Stimulated activated CD4-positive, alpha-beta T cell treated with anti-CD3 and anti-CD28 coated beads, Interleukin-12 subunit alpha, Interleukin-12 subunit beta, amount 100 ng/mL, for 48 hours (primary cell): Measurements from ENCODE around the gene DCLK2.

Experiments used
- DNase-seq, 3 donors: peaks; one replicate each; pipeline ENCODE4 v3.0.0-alpha.2; 2020; ENCODE audit warnings: low read depth in 2 of 3, low spot score in 1 of 3

The DCLK2 gene

DNA sequence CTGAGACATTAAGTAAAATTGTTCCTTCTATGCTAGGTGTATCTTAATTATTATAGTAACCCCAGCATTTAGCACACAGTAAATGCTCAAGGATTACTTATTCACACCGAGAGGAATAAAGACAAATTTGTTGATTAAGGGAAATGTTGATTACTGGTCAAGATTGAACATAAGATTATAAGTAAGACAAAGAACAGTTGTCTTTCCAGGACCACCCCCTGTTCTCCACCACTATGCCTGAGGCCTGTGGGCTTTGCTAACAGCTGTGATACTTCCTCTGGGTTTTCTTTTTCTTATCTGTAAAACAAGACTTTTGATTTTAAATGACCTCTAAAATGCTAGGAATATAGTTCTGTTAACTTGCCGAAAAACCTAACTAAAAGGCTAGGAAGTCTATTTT, 128.0 kb downstream of the DCLK2 start:
- DNase-seq, result no peak

DNA sequence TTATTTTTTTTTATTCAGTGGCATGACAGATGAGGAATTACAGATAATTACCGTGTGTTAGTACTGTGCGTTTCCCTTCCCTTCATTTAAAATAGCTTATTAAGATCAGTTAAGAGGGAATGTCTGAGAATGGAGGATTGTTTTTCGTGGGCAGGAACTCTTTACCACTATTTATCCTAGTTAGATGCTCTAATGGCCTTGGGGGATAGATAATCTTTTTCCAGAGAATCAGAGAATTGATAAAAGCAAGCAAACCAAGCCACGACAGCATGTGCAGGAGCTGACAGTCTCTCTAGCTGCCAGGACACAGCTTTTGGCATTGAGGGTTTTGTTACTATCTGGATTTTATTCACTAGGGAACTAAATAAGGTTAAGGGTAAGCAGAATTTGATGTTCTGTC, 128.7 kb downstream of the DCLK2 start:
- DNase-seq, result no peak

DNA sequence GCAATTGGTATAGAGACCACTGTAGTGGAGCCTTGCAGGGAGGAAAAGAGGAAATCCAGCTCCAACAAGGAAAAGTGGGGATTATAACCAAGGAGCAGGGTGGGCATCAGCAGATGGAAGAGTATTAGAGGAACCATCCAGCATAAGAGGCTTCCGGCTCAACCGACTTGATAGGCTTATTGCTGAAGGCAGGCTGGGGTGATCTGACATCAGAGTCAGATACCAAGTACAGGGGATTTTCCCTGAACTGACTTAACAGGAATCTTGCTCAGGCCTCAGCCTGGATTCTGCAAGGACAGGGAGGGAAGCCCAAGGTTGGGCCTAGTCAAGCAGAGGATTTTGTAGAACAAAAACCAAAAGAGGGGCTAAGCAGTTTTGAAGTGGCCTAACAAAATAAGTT, 129.6 kb downstream of the DCLK2 start:
- no peak for DNase-seq

DNA sequence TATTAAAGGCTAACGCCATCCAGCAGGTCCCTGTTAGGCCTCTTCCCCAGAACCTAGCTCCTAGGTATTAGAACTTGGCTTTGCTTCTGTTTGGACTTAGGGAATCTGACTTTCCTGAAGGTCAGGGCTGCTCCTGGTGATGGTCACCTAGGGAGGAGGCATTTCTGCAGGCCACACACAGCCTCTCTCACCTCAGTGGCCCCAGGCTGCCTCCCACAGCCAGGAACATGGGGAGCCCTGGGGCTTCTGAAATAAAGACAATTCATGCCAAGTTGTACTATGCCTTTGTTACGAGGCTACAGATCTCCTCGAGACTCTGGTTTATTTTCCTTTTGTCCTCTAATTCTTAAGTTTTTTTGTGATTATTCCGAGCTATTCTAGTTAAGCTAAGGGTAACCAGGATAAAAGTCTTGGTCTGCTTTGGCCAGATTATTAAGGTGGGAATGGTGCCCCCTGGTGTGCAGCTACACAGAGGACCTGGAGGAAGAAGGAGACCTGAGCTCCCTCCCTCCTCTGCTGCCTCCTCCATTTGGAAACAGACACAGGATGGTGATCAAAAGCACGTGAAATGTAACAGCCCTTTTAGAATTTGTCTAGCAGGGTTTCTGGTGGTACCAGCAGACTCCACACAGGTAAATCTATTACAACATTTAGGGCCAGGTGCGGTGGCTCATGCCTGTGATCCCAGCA, 131.0 kb downstream of the DCLK2 start:
- DNase-seq, result peak in 2 of 3 donors; percentile 1 to 5

DNA sequence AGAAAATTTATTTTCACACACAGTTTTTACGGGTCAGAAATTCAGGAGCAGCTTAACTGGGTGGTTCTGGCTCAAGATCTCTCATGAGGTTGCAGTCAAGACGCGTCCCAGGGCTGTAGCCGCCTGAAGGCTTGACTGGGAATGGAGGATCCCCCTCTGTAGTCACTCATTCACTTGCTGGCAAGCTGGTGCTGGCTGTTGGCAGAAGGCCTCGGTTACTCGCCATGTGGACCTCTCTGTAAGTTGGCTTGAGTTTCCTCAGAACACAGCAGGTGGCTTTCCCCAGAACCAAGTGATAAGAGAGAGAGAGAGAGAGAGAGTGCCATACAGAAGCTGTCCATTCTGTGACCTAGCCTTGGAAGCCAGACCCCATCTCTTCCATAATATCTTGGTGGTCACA, 132.8 kb downstream of the DCLK2 start:
- no peak for DNase-seq

DNA sequence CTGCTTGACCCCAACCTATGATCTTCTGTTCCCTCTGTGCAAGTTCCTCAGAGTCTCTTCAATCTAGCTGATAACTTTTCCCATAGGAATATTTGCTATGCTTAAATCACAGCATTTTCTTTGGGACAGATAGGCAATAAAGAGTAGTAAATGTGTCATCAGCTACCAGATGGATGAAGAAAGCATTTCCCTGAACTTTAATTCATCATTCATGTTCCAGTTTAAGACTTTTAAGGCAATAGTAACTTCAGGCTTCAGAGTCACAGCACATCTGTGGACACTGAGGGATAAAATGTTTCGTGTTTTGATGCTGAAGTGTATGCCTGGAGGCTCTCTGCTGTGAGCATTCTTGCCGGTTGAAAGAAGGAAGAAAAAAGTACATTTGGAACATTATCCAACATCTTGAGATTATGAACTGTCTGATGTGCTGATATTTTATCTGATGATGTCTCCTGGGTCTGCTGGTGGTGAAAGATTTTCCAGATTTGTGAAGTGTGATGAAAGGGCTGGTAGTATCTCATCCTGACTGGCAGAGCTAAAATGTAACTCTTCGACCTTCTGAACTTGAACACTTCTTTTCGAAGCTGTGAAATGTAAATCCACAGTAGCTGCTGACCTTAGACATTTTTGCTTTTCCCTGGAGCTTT, 133.7 kb downstream of the DCLK2 start:
- DNase-seq, result no peak

DNA sequence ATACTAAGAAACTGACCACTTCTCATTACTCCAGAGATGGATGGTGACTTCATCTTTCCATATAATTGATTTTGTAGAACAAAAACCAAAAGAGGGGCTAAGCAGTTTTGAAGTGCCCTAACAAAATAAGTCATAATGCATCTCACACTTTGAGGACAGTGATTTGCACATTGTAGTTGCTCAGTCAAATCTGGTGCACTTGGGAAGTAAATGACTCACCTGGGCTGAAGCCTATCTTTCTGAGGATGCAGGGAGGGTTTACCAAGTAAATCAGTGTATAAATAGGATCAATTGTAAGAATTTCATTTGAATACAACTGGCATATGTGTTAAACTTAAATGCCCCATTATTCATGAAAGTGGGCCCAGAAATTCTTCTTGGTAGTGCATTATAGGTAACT, 134.2 kb downstream of the DCLK2 start:
- DNase-seq, result no peak

DNA sequence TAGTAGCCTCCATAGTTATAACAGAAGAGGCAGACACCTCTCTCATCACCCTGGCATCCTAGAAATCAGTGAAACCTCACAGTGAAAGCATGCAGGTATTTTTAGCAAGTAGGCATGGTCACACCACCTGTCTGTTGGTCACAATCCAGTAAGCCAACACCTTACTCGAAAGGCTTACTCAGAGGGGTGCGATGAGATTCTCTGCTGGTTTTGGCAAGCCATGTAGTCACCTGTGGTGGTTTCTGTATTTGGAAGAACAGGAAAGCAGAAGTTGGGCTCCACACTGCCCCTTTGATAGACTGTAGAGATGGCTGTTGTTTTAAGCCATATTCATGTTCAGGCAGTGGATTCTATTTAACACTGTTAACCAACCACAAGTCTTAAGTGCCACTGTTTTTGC, 134.7 kb downstream of the DCLK2 start:
- DNase-seq, result no peak

DNA sequence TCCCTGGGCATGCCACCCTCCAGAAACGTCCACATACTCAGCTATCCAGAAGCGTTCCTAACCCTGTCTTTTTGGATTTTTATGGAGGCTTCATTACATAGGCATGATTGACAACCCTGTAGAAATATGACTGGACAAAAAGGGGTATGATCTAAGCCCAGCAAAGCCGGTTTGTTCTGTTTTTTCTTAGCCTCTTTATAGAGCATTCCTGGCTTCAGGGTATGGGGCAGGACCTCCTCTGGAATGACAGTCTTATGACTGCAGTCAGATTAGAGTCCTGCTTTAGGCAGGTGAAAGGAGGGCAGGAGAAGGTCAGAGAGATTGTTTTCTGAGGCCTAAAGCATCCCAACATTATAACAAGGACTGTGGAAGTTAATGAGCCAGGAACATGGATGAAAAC, 137.4 kb downstream of the DCLK2 start:
- DNase-seq, result no peak

DNA sequence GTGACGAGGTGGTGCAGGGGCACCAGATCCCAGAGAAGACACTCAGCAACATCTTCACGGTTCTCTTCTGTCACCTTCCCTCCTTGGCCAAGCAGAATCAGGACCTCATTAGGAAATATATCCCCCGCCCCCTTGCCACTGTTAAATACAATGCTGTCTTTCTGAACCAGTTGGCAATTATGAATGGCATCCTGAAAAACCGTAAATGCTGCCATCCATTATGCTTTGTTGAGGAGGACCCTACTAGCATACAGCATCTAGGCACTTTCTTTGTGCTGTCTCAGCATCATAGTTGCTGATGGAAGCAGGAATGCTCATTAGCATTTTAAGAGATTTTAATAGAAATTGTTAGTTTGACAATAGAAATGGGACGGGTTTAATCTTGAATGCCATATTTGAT, 138.5 kb downstream of the DCLK2 start:
- DNase-seq, result no peak

DNA sequence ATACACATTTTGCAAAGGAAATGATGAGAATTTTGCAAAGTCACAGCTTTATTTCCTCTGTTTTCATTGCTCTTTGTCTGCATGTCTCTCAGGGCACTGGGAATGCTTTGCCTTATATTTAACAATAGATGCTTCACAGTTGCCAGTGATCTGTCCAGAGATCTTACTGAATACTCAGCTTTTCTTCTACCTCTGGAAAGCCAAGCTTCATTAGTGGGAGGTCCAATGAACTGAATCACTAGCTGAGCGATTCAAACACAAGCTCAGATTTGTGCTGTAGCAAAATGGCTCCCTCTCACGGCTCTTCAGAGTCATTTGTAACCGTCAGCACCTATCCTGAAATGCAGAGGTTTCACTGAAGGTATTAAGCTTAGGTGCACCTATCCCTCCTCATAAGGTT, 138.9 kb downstream of the DCLK2 start:
- no peak for DNase-seq

DNA sequence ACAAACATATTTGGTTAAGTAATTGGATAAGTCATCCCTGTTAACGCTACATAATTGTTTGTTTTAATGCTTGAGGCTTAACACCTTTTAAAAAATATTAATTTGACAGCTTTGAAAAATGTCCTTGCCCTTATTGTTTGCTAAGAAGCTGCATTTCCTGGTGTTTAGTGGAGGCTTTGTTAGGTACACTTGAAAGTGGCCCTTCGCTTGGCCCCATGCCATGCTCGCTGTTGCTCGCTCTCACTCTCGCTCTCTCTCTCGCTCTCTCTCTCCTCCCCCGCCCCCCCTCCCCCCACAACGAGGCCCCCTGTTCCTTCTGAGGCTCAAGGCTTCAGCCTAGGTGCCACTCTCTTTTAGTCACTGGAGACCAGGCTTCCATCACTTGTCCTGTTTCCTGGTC, 139.6 kb downstream of the DCLK2 start:
- no peak for DNase-seq

DNA sequence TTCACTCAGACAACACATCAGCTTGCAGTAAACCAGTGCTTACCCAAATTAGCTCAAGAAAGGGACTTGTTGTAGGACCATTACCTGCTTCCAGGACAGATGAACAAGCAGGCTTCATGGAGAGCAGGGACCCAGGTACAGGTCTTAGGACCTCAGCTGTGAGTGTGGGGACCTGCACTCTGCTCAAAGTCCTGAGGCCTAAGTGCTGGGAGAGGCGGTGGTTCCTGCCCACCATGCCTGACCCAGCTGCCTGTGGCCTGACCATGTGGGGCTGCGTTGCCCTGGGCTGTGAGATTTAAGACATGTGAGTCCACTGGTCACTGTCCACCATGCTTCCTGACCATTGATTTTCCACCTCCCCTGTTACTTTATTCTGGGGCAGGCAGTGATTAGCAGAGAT, 140.2 kb downstream of the DCLK2 start:
- DNase-seq, result no peak

DNA sequence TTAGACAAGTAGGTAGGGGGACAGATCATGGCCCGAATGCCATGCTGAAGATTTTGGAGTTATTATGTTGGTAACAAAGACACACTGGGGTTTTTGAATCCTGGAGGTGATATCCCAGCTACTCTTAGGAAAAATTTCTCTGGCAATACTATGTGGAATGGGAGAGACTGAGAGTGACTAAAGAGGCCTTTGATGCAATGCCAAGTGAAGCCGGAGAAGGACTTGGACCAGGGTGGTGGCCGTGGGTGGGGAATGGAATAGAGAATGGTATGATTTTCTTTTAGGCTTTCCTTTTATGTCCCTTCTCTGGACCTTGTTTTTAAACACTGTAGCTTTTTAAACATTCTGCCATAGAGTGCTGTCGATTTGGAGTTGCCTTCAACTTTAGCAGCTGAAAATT, 141.6 kb downstream of the DCLK2 start:
- no peak for DNase-seq

DNA sequence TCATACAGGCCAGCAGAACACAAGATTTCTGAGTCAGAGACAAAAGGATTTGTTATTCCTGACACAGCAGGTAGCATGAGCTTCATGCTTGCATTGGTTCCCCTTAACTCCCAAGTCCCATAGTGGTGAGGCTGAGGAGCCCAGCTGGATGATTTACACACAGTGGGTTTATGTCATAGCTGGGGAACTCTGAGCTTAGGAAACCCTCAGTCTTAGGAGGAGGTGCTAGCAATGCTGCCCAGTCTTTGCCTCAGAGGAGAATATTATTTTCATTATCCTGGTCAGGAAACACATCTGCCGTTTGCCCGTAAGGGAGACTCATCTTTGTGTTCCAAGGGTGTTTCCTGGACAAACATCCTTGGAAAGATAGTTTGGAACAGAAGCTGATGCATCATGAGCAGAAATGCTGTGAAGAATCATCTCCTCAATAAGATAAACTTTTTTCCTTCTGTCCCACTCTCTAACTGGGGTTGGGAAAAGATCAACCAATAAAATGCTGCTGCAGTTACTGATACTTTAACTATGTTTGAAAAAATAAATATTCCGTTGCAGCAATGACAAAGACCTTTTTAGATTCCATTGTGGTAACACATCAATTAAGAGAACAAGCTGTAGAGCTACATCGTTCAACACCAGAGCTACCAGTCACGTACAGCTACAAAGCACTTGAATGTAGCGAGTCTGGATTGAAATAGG, 146.8 kb downstream of the DCLK2 start:
- no peak for DNase-seq

DNA sequence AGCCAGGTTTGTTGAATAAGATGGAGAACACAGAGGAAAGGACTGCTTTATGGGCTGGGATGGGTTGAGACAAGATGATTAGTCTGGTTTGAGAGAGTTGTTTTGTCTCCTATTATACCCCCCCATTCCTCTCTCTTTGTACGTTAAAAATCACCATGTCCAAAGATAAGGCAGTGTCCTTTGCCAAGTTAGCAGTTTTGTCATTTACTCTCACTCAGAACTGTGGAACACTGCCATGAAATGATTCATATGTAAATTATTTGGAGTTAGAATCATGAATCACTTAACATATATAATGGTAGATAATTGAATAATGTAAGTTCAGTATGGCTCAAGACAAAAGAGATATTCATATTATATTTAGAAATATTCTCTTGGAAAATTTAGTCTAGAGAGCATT, 151.3 kb downstream of the DCLK2 start:
- no peak for DNase-seq

DNA sequence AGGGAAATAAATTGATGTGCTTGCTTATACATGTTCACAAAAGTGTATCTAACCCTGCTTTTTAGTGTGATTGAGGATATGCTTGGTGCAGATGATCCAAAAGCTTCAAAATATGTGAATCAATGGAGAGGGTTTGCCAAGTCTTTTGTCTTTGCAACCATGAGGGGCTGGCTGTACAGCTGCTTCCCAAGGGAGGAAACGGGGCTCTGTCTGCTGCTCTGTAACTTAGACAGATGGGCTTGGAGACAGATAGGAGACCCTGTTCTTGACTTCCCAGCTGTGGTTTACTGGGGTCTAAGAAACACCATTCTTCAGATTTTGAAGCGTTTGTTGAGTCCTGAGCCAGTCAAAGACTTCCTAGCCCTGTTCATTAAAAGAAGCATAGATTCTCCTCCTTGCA, 152.3 kb downstream of the DCLK2 start:
- DNase-seq, result no peak

DNA sequence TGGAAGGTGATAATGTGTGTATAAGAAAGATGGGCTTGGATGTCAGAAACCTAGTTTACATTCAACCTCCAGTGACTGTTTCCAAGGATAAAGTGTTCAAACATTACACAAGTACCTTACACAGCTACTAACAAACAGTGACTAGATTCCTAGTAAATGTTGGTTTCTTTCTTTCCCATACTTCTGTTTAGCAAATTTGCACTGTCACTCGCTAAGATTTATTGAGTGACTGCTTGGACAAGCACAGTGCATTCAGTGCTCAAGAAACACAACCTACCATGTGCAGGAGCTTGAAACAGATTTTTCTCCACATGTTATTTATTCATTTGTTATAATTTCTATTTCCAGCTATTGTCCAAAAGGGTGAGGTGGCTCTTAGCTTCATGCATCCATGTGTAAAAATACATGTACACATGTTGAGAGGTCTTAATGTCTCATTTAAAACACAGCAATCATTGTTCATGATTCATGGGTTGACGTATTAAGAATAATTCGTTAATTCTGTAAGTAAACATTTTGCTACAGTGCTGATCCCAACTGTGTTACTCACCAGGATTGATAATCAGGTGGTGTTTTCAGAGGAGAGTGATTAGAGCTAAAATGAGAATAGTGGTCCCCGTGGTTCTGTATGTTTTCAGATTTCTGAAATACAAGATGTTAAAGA, 153.0 kb downstream of the DCLK2 start:
- no peak for DNase-seq

DNA sequence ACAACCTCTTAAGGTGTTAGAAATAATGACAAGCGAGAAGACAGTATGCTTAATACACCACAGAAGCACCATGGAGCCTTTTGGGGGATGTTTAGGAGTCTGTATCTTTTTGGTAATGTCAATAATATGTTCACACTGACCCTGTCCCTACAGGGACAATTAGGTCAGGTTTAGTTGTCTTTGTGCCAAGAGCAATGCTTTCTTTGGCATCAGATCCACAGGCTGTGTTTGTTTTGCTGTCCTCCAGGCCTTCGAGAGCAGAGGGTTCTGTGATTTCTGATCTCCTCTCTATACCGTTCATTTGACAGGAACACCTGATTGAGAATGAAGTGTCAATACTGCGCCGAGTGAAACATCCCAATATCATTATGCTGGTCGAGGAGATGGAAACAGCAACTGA, 153.8 kb downstream of the DCLK2 start:
- DNase-seq, result no peak

DNA sequence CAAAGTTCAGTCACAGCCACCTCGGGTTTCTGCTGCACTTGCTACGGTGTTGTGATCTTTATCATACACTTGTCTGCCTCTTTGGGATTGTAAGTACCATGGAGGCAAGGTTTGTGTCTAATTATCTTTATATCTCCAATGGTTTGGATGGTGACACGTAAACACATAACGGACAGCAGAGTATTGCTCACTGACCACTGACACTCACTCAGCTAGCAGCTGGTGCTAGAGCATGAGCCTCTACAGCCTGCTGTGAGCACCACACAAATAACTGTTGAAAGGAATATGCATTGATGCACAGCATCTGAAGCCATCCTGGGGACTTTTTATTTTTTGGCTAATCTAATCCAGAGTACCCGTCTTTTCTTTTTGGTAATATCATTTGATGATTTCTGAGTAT, 156.0 kb downstream of the DCLK2 start:
- no peak for DNase-seq

DNA sequence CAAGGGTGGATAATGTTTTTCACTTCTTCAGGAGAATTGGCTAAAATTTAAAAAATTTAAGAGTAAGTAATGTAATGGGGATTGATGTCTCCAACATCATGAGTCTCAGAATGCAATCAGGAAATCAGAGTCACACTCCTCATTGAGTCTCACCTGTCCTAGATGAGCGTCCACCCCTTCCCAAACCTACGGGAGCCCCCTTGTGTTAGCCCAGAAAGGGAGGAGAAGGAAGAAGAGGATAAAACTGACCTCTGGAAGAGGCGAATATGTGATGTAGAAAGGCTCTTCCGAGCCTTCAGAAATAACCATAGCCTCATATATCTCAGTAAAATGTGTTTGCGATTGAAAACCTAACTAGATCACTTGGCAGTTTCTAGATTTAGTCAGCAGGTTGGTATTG, 157.1 kb downstream of the DCLK2 start:
- no peak for DNase-seq

DNA sequence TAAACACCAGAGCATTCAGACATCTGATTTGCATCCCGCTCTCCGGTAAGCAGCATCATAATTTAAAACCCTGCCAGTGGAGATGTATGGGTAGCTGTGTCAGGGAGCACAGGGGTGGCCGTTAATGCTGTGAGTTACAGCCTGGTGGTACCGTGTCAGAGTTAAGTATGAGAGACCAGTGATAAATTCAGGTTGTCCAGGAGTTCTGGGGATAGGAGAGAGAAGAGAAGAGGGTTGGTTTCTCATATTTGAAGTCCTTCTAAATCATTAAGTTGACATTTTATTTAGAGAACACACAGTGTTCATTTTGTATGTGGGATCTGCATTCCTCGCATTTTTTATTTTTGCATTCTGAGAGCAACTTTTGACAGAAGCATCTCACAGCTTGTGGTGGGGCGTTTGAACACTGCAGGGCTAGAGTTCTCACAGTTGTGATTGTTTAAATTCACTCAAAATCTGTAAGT, 157.6 kb downstream of the DCLK2 start:
- DNase-seq, result no peak
